Liver (tissue), 9 donors: ENCODE measurements around the gene TEX11. TPM values are rescaled to one million over a fixed set of nuclear protein-coding genes. Genes with fewer than 3 reads are reported as not detected.
"Not testable (repeated sequence)": the region's sequence is repeated elsewhere in the genome, so short reads cannot be mapped to it uniquely, and the experiment has no call there.

Experiments
- DNase-seq: peaks from one replicate; pipeline ENCODE4 v3.0.0-alpha.2; 2017; ENCODE audit warnings: low spot score
- H3K27ac ChIP-seq, 2 donors: one replicate each; pipeline ENCODE4 v1.7.0; 2013; ENCODE audit warnings: inconsistent platforms in 2 of 2, low read length in 2 of 2, control low read depth in 1 of 2, low read depth in 1 of 2, mild to moderate bottlenecking in 1 of 2
- H3K27me3 ChIP-seq, 4 donors: one replicate each; pipeline versions ENCODE4 v1.6.1 to v1.7.0; 2013; ENCODE audit warnings: low read length in 3 of 4, inconsistent platforms in 1 of 4, mild to moderate bottlenecking in 1 of 4, moderate library complexity in 1 of 4; ENCODE audit not compliant: control insufficient read depth in 4 of 4, insufficient read depth in 4 of 4
- H3K36me3 ChIP-seq, 4 donors: one replicate each; pipeline versions ENCODE4 v1.6.1 to v1.7.0; 2013; ENCODE audit warnings: low read length in 3 of 4, mild to moderate bottlenecking in 3 of 4, low read depth in 1 of 4, moderate library complexity in 1 of 4; ENCODE audit not compliant: control insufficient read depth in 4 of 4, insufficient read depth in 3 of 4
- H3K4me1 ChIP-seq, 4 donors: one replicate each; pipeline versions ENCODE4 v1.6.1 to v1.7.0; 2013; ENCODE audit warnings: low read length in 3 of 4, mild to moderate bottlenecking in 3 of 4, moderate library complexity in 1 of 4; ENCODE audit not compliant: control insufficient read depth in 4 of 4, insufficient read depth in 4 of 4
- H3K4me3 ChIP-seq, 3 donors: one replicate each; pipeline versions ENCODE4 v1.6.1 to v1.7.0; 2013; ENCODE audit warnings: low read length in 3 of 3, control low read depth in 1 of 3, low read depth in 1 of 3, mild to moderate bottlenecking in 1 of 3
- H3K9ac ChIP-seq, 2 donors: one replicate each; pipeline ENCODE4 v1.7.0; 2013; ENCODE audit warnings: low read length in 2 of 2, mild to moderate bottlenecking in 2 of 2, moderate library complexity in 2 of 2, control low read depth in 1 of 2, low read depth in 1 of 2
- H3K9me3 ChIP-seq, 4 donors: one replicate each; pipeline versions ENCODE4 v1.6.1 to v1.7.0; 2013; ENCODE audit warnings: low read length in 3 of 4; ENCODE audit not compliant: control insufficient read depth in 4 of 4
- EGR1 ChIP-seq, 2 donors: IDR thresholded peaks; 2 replicates each; pipeline ENCODE4 v1.6.1; 2016 to 2018; ENCODE audit warnings: antibody characterized with exemption in 2 of 2, low read depth in 2 of 2
- FOXA1 ChIP-seq: IDR thresholded peaks from 2 replicates; pipeline ENCODE4 v1.6.1; 2016; ENCODE audit warnings: antibody characterized with exemption
- FOXA2 ChIP-seq: IDR thresholded peaks from 2 replicates; pipeline ENCODE4 v1.6.1; 2016; ENCODE audit warnings: antibody characterized with exemption
- GABPA ChIP-seq, 2 donors: IDR thresholded peaks in 1 of 2; conservative IDR thresholded peaks in 1 of 2; 2 replicates each; pipeline ENCODE4 v1.6.1; 2016; ENCODE audit warnings: antibody characterized with exemption in 2 of 2, mild to moderate bottlenecking in 1 of 2, moderate library complexity in 1 of 2
- HNF4A ChIP-seq, 2 donors: conservative IDR thresholded peaks; 2 replicates each; pipeline ENCODE4 v1.6.1; 2016; ENCODE audit warnings: antibody characterized with exemption in 2 of 2, mild to moderate bottlenecking in 2 of 2
- HNF4G ChIP-seq: IDR thresholded peaks from 2 replicates; pipeline ENCODE4 v1.6.1; 2016; ENCODE audit warnings: antibody characterized with exemption
- JUND ChIP-seq, 2 donors: IDR thresholded peaks; 2 replicates each; pipeline ENCODE4 v1.6.1; 2016; ENCODE audit warnings: antibody characterized with exemption in 2 of 2
- NR2F2 ChIP-seq: IDR thresholded peaks from 2 replicates; pipeline ENCODE4 v1.6.1; 2016; ENCODE audit warnings: antibody characterized with exemption
- RAD21 ChIP-seq, 2 donors: IDR thresholded peaks; 2 replicates each; pipeline ENCODE4 v1.6.1; 2016; ENCODE audit warnings: antibody characterized with exemption in 2 of 2, mild to moderate bottlenecking in 2 of 2
- RXRA ChIP-seq, 2 donors: IDR thresholded peaks; 2 replicates each; pipeline ENCODE4 v1.6.1; 2017 to 2018; ENCODE audit warnings: antibody characterized with exemption in 2 of 2, mild to moderate bottlenecking in 1 of 2
- SP1 ChIP-seq: IDR thresholded peaks from 2 replicates; pipeline ENCODE4 v1.6.1; 2018; ENCODE audit warnings: antibody characterized with exemption, mild to moderate bottlenecking
- TAF1 ChIP-seq: conservative IDR thresholded peaks from 2 replicates; pipeline ENCODE4 v1.6.1; 2016; ENCODE audit warnings: antibody characterized with exemption, mild to moderate bottlenecking
- YY1 ChIP-seq: IDR thresholded peaks from 2 replicates; pipeline ENCODE4 v1.6.1; 2016; ENCODE audit warnings: antibody characterized with exemption, mild to moderate bottlenecking
- WGBS: extraction: QIAGEN DNeasy Blood & Tissue Kit; methylation state at CpG from one replicate; pipeline ENCODE4 v1.1.7; 2013; 5-methylcytosine and 5-hydroxymethylcytosine counted together
- polyA plus RNA-seq, 2 donors: library from polyadenylated mRNA; stranded (reverse) in 1 of 2; unstranded in 1 of 2; fragments of 200-250 nt in 1 of 2; fragments of >200 nt in 1 of 2; fragmentation: Nextera tagmentation in 1 of 2; extraction: Ambion mirVana in 1 of 2; gene quantifications; one replicate each; pipeline versions ENCODE4 v1.2.1 to v1.2.3, GENCODE V29; 2013 to 2015
- total RNA-seq, 2 donors: library from RNA; depleted of rRNA; stranded (reverse); fragments of >200 nt; gene quantifications; one replicate each; pipeline ENCODE4 v1.2.3, GENCODE V29; 2014
- TF ChIP-seq, protein P1 (sequence below): fragments of 150-350 bp; IDR thresholded peaks from 2 replicates; pipeline ENCODE4 v1.5.1; 2017; ENCODE audit warnings: improper control_type of control experiment, low read depth, low read length; ENCODE audit not compliant: missing input control
- TF ChIP-seq, protein P2 (sequence below): IDR thresholded peaks from 2 replicates; pipeline ENCODE4 v1.6.1; 2016; ENCODE audit warnings: antibody characterized with exemption
- TF ChIP-seq, protein P3 (sequence below): IDR thresholded peaks from 2 replicates; pipeline ENCODE4 v1.6.1; 2016; ENCODE audit warnings: antibody characterized with exemption, mild to moderate bottlenecking
- TF ChIP-seq, protein P4 (sequence below): IDR thresholded peaks from 2 replicates; pipeline ENCODE4 v1.6.1; 2016; ENCODE audit warnings: antibody characterized with exemption
- TF ChIP-seq, protein P5 (sequence below): IDR thresholded peaks from 2 replicates; pipeline ENCODE4 v1.6.1; 2016; ENCODE audit warnings: antibody characterized with exemption
- donor health status: healthy.
- donor health status: healthy.
- donor health status: healthy.
- donor health status: healthy.
- donor health status: healthy.

The TEX11 gene
- total and polyA plus RNA-seq, 4 donors = 0.03 to 0.14 (median 0.08) TPM; not detected in 1

DNA sequence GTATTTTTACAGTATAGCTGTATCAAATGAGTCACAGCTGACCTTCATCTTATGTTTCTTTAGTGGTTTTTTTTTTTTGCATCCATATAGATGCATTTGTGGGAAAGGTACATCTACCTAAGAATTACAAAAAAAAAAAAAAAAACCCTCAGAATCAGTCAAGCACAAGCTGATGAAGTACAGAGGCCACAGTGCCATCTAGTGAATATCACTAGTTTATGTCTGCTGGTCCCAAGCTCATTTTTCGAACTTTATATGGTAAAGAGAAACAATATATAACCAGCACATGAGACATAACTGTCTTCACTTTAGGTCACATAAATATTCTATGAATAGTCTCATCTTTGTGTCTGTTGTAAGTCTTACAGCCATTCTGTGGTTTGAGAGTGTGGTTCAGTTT is 243.8 kb downstream of the TEX11 start:
- no peaks in the 10 kb centered on the region for H3K9me3 ChIP-seq
- H3K36me3 ChIP-seq = no peaks in the 10 kb centered on the region
- no peak overlapping the region for H3K4me3 ChIP-seq
- TF ChIP-seq RAD21 (IDR thresholded peaks at IDR 0.05) (peak; percentile 65 to 74), FOXA2 (no peak), GABPA (IDR thresholded peaks at IDR 0.05 in 1 of 2, conservative IDR thresholded peaks at IDR 0.05 in 1 of 2) (no peak)
- TF ChIP-seq, protein P1, sequence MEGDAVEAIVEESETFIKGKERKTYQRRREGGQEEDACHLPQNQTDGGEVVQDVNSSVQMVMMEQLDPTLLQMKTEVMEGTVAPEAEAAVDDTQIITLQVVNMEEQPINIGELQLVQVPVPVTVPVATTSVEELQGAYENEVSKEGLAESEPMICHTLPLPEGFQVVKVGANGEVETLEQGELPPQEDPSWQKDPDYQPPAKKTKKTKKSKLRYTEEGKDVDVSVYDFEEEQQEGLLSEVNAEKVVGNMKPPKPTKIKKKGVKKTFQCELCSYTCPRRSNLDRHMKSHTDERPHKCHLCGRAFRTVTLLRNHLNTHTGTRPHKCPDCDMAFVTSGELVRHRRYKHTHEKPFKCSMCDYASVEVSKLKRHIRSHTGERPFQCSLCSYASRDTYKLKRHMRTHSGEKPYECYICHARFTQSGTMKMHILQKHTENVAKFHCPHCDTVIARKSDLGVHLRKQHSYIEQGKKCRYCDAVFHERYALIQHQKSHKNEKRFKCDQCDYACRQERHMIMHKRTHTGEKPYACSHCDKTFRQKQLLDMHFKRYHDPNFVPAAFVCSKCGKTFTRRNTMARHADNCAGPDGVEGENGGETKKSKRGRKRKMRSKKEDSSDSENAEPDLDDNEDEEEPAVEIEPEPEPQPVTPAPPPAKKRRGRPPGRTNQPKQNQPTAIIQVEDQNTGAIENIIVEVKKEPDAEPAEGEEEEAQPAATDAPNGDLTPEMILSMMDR = peak; percentile 29
- H3K9ac ChIP-seq = no peak overlapping the region
- H3K4me1 ChIP-seq = no peaks in the 10 kb centered on the region
- no peak overlapping the region for H3K27ac ChIP-seq
- DNase-seq = no peak
- WGBS = 2% methylated on average over 1 of the region's 1 CpG
- no peaks in the 10 kb centered on the region for H3K27me3 ChIP-seq

DNA sequence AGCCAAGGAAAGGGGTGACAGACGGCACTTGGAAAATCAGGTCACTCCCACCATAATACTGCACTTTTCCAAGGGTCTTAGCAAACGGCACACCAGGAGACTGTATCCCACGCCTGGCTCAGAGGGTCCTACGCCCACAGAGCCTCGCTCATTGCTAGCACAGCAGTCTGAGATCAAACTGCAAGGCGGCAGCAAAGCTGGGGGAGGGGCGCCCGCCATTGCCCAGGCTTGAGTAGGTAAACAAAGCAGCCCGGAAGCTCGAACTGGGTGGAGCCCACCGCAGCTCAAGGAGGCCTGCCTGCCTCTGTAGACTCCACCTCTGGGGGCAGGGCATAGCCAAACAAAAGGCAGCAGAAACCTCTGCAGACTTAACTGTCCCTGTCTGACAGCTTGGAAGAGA is 247.4 kb downstream of the TEX11 start:
- H3K27ac ChIP-seq, H3K9me3 ChIP-seq, H3K4me3 ChIP-seq, H3K9ac ChIP-seq, DNase-seq, H3K27me3 ChIP-seq, H3K36me3 ChIP-seq, H3K4me1 ChIP-seq: not testable (repeated sequence)
- 62% methylated on average over 10 of the region's 11 CpGs for WGBS

DNA sequence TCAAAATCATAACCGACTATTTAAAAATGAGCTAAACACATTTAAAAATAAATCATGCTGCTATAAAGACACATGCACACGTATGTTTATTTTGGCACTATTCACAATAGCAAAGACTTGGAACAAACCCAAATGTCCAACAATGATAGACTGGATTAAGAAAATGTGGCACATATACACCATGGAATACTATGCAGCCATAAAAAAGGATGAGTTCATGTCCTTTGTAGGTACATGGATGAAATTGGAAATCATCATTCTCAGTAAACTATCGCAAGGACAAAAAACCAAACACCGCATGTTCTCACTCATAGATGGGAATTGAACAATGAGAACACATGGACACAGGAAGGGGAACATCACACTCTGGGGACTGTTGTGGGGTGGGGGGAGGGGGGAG is 251.0 kb downstream of the TEX11 start:
- not testable (repeated sequence) for H3K9me3 ChIP-seq, H3K4me3 ChIP-seq, H3K9ac ChIP-seq, H3K36me3 ChIP-seq, H3K27me3 ChIP-seq, DNase-seq, H3K4me1 ChIP-seq, H3K27ac ChIP-seq
- 87% methylated on average over 2 of the region's 4 CpGs for WGBS

DNA sequence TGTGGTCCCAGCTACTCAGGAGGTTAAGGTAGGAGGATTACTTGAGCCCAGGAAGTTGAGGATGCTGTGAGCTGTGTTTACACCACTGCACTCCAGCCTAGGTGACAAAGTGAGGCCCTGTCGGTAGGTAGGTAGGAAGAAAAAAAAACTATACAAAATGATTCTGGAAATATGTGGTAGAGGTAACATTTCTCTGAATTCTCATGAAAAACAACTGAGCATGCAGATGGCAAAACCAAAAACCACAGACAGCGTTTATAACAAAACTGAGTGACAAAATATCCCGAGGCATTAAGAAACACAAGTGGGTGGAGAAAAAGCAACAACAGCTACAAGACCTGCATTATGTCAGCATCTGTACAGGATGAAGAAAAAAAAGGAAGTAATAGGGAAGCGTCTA is 252.2 kb downstream of the TEX11 start:
- Histone ChIP-seq H3K4me3 (no peak overlapping the region), H3K9me3 (no peaks in the 10 kb centered on the region), H3K36me3 (no peaks in the 10 kb centered on the region), H3K27ac (no peak overlapping the region), H3K4me1 (no peaks in the 10 kb centered on the region), H3K27me3 (no peaks in the 10 kb centered on the region), H3K9ac (no peak overlapping the region)
- DNase-seq = no peak
- 77% methylated on average over 4 of the region's 4 CpGs for WGBS
- TF ChIP-seq HNF4A (conservative IDR thresholded peaks at IDR 0.05) (no peak), HNF4G (no peak), EGR1 (IDR thresholded peaks at IDR 0.05; ENCODE audit: low read depth in 2 of 2) (no peak), FOXA1 (no peak), JUND (IDR thresholded peaks at IDR 0.05) (no peak), YY1 (no peak), TAF1 (no peak), RXRA (IDR thresholded peaks at IDR 0.05) (no peak), RAD21 (IDR thresholded peaks at IDR 0.05) (no peak), GABPA (IDR thresholded peaks at IDR 0.05 in 1 of 2, conservative IDR thresholded peaks at IDR 0.05 in 1 of 2) (no peak), NR2F2 (no peak), FOXA2 (no peak), SP1 (no peak)
- TF ChIP-seq, protein P2, sequence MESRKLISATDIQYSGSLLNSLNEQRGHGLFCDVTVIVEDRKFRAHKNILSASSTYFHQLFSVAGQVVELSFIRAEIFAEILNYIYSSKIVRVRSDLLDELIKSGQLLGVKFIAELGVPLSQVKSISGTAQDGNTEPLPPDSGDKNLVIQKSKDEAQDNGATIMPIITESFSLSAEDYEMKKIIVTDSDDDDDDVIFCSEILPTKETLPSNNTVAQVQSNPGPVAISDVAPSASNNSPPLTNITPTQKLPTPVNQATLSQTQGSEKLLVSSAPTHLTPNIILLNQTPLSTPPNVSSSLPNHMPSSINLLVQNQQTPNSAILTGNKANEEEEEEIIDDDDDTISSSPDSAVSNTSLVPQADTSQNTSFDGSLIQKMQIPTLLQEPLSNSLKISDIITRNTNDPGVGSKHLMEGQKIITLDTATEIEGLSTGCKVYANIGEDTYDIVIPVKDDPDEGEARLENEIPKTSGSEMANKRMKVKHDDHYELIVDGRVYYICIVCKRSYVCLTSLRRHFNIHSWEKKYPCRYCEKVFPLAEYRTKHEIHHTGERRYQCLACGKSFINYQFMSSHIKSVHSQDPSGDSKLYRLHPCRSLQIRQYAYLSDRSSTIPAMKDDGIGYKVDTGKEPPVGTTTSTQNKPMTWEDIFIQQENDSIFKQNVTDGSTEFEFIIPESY = no peak
- TF ChIP-seq, protein P3, sequence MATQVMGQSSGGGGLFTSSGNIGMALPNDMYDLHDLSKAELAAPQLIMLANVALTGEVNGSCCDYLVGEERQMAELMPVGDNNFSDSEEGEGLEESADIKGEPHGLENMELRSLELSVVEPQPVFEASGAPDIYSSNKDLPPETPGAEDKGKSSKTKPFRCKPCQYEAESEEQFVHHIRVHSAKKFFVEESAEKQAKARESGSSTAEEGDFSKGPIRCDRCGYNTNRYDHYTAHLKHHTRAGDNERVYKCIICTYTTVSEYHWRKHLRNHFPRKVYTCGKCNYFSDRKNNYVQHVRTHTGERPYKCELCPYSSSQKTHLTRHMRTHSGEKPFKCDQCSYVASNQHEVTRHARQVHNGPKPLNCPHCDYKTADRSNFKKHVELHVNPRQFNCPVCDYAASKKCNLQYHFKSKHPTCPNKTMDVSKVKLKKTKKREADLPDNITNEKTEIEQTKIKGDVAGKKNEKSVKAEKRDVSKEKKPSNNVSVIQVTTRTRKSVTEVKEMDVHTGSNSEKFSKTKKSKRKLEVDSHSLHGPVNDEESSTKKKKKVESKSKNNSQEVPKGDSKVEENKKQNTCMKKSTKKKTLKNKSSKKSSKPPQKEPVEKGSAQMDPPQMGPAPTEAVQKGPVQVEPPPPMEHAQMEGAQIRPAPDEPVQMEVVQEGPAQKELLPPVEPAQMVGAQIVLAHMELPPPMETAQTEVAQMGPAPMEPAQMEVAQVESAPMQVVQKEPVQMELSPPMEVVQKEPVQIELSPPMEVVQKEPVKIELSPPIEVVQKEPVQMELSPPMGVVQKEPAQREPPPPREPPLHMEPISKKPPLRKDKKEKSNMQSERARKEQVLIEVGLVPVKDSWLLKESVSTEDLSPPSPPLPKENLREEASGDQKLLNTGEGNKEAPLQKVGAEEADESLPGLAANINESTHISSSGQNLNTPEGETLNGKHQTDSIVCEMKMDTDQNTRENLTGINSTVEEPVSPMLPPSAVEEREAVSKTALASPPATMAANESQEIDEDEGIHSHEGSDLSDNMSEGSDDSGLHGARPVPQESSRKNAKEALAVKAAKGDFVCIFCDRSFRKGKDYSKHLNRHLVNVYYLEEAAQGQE = no peak
- TF ChIP-seq, protein P4, sequence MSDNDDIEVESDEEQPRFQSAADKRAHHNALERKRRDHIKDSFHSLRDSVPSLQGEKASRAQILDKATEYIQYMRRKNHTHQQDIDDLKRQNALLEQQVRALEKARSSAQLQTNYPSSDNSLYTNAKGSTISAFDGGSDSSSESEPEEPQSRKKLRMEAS = no peak
- TF ChIP-seq, protein P5, sequence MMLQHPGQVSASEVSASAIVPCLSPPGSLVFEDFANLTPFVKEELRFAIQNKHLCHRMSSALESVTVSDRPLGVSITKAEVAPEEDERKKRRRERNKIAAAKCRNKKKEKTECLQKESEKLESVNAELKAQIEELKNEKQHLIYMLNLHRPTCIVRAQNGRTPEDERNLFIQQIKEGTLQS = no peak
